Myocyte (in vitro differentiated cells): ENCODE results near the gene CDCA5. TPM values are rescaled to one million over a fixed set of nuclear protein-coding genes. Genes with fewer than 3 reads are reported as not detected.

Experiments
- DNase-seq: peaks from one replicate; pipeline ENCODE4 v3.0.0-alpha.2; 2012; ENCODE audit warnings: low read depth
- total RNA-seq: library from RNA; depleted of rRNA; stranded (reverse); fragments of >200 nt; gene quantifications from 2 replicates; pipeline ENCODE4 v1.2.3, GENCODE V29; 2014

The CDCA5 gene
- total RNA-seq, 1 donor from 2014 or later, result 0.75 TPM

- no peak for DNase-seq
Observed at GRCh38 chr11:65077451-65077850, 6.4 kb downstream of the CDCA5 start.

GRCh38 chr11:65072631-65072966 lies 11.2 kb downstream of the CDCA5 start:
- DNase-seq, result no peak

- DNase-seq, result no peak
Observed at GRCh38 chr11:65071907-65072630, 11.8 kb downstream of the CDCA5 start.

- DNase-seq, result no peak
Observed at GRCh38 chr11:65069217-65069616, 14.6 kb downstream of the CDCA5 start.

DNA sequence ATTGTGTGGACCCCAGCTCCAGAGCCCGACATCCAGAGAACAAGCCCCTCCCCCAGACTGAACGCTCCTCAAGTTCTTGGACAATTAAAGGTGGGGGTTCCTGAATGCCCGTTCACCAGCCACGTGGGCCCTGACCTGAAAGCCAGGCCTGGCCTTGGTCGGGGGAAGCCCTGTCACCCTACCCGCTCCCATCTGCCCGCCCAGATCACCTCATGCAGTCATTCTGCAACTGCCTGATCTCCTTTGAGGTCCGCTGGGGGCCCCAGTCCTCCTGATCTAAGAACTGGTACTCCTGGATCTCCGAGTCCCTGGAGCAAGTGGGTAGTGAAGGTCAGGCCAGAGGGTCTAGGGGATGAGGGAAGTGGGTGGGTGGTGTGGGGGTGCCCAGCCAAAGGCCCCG lies 16.4 kb downstream of the CDCA5 start:
- no peak for DNase-seq

DNA sequence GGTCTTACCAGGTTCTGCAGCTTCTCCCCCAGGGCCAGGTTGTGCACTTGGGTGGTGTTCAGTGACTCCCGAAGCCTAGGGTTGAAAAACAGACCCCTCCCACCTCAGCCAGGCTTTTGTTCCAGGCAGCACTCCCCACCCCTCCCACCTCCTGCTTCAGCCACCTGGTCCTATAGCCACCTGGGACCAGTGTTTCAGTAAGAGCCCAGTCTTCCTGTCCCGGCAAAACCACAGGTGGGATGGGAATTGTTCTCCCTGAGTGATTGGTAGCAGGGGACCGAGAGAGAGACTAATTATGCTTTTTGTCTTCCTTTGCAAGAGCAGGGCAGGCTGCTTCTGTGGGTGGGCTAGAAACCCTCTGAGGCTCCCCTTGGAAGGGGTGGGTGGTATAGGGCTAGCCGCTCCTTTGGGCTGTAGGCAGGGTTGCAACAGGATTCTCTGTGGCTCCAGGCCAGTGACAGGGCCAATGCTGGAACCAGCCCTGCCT lies 17.0 kb downstream of the CDCA5 start:
- DNase-seq, result no peak

DNA sequence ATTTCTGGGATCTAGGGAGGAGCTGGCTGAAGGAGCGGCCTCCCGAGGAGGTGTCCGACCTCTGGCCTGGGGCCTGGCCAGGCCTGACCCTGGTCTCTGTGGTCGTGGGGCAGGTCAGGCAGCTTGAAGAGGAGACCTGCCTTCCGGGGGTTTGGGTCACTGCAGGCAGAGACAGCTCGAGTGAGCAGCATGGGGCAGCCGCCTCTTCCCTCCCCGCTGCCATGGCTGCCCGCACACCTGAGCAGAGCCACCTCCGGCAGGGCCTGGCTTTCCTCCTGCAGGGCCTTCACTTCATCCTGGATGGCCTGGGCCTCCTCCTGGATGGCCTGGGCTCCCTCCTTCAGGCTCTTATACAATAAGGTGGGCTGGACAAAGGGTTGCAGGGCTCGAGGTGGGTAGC lies 17.5 kb downstream of the CDCA5 start:
- no peak for DNase-seq

DNA sequence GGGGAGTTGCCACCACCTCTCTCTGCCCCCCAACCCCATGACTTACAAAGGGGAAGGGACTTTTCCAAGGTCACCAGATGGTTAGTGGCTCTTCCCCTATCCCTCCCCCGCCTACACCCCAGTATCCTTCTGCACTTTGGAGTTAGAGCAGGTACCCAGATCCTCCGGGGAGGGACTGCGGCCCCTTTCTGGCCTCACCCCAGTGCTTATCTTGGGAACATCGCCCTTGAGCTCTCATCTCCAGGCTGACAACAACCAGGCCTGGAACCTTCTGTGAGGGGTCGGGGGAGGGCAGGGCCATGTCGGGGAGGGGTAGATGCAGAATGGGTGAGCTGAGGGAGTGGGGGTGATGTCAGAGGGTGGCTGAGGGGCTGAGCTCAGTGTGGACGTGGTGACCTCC lies 18.0 kb downstream of the CDCA5 start:
- DNase-seq, result no peak

DNA sequence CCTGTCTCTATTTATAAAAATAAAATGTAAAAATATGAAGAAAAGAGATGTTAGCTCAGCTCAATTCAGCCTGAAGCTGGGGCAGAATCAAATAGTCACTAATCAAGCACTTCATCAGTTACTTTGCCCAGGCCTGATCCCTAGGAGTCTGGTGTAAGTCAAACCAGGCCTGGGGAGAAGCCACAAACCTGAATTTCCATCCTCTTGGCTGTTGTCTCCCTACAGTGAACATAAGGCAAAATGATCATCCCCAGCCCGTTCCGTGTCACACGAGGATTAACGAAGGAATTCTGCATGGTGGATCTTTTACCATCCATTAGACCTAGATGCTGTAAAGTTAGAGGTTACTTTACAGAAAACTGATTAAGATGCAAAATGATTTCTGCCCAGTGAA lies 19.0 kb downstream of the CDCA5 start:
- DNase-seq, result no peak

- DNase-seq, result no peak
Observed at GRCh38 chr11:65063532-65063931, 20.3 kb downstream of the CDCA5 start.

GRCh38 chr11:65060913-65061408 lies 22.9 kb downstream of the CDCA5 start:
- no peak for DNase-seq

DNA sequence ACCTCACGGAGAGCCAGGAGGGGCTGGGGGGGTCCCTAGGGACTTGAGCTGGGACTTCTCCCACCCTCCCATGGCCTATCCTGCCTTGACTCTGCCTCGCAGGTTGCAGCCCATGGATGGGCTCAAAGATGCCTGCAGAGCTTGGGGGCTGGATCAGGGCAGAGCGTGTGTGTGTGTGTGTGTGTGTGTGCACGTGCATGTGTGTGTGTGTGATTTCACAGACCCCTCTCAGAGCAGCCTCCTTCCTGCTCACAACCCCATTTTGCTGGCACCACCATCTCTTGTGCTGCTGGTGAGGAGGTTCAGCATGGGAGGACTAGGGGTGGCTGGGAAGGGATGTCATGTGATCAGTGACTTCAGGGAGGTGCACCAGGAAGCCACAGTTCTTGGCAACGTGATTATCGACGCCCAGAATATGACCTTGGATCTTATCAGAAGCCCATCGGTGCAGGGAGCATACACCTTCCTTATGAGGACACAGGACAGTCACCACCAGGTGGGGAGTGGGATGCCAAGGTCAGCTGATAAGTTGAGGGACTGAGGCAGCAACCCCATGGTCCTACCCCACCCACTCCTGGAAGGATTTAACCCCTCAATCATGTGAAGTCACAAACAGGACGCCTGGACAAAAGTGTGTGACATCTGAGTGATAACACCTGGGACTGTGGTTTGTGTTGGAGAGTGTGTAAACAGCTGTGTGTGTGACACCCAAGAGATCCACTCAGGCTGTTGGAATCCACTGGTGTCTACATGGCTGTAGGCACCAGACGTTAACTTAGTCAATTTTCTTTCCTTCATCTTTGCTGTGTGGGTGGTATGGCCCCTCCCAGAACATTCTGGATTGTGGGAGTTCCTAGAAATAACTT lies 23.6 kb downstream of the CDCA5 start:
- DNase-seq, result peak; percentile 18

DNA sequence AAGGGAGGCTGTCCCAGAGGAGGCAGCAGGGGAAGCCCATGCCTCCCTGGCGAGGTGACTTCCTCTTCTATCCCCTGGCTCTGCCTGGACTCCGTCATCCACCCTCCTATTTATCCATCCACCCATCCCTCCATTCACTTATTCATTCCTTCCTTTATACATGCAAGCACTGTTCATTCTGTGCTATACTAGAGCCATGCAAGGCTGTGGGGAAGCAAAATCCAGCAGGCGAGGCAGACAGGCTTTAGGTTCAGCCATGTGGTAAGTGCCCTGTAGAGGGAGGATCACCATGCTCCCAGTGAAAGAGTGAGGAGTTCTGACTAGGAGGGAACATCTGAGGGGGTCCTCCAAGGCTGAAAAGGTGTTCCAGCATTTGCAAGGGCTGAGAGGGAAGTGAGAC lies 24.3 kb downstream of the CDCA5 start:
- no peak for DNase-seq

GRCh38 chr11:65058419-65059054 lies 25.3 kb downstream of the CDCA5 start, which contains the start of gene NAALADL1:
TSS of gene NAALADL1 (minus strand) at chr11:65058553. CDS start at chr11:65058521, 32 bp downstream.
- no peak for DNase-seq

GRCh38 chr11:65058012-65058411 lies 25.8 kb downstream of the CDCA5 start:
- DNase-seq, result no peak

- DNase-seq, result no peak
Observed at GRCh38 chr11:65057526-65057925, 26.3 kb downstream of the CDCA5 start.

GRCh38 chr11:65056999-65057398 lies 26.8 kb downstream of the CDCA5 start:
- no peak for DNase-seq

- DNase-seq, result no peak
Observed at GRCh38 chr11:65055538-65055937, 28.3 kb downstream of the CDCA5 start.

DNA sequence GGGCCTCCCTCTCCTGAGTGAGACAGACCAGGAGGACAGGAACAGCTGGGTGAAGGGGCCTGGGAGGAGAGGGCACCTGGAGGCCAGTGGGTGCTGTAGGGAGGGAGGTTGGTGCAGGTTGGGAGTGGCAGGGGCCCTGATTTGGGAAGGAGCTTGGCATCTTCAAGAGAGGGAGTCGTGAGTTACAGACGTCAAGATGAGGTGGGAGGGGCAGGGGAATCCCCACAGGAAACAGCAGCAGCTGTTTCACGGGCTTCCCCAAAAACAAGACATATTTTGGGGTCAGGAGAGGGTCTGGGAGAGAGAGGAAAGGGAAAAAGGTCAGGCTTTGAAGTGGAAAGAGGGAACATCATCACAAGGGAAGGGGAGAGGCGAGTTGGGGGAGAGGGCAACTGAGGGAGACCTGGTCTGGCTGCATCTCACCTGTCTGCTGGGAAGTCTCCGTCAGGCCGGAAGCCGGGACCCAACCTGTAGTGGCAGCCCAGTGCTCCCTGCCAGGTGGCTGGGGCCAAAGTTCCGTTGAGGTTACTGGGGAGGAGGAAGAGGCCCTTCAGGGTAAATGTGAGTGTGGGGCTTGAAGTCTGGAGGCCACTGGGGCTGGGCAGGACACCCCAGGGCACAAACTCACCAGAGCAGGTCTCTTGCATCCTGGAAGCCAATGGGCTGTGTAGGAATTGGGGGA lies 29.9 kb downstream of the CDCA5 start:
- no peak for DNase-seq

GRCh38 chr11:65051398-65051858 lies 32.4 kb downstream of the CDCA5 start:
- DNase-seq, result no peak
